Retinal pigment epithelial cell (primary cell): ENCODE measurements around the gene ABCD4.
"Not testable (repeated sequence)": the region's sequence is repeated elsewhere in the genome, so short reads cannot be mapped to it uniquely, and the experiment has no call there.

ENCODE experiments used
- DNase-seq: peaks from one replicate; pipeline ENCODE4 v3.0.0-alpha.2; 2010; ENCODE audit warnings: low read depth
- H3K4me3 ChIP-seq: 2 replicates; pipeline ENCODE4 v1.5.1; 2011; ENCODE audit warnings: mild to moderate bottlenecking, low read length, control low read depth, moderate library complexity
- TF ChIP-seq, protein P1 (sequence below): conservative IDR thresholded peaks from 2 replicates; pipeline ENCODE4 v1.5.1; 2011; ENCODE audit warnings: low read depth, low read length, control low read depth, inconsistent platforms

Gene ABCD4

DNA sequence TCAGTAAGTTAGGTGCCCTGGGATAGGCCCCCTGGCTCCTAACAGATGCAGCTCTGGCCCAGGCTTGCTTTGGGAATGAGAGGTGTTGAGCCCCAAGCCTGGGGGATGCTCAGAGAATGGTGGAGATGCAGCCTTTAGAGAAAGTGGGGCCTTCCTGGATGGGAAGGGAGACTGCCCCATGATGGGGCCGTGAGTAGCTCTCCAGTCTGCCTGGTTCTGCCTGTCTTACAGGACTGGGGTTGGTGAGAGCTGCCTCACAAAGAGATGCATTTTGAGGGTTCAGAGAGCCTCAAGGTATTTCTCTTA, 45.0 kb upstream of the ABCD4 start:
- no peak overlapping the region for H3K4me3 ChIP-seq
- DNase-seq = no peak
- TF ChIP-seq, protein P1, sequence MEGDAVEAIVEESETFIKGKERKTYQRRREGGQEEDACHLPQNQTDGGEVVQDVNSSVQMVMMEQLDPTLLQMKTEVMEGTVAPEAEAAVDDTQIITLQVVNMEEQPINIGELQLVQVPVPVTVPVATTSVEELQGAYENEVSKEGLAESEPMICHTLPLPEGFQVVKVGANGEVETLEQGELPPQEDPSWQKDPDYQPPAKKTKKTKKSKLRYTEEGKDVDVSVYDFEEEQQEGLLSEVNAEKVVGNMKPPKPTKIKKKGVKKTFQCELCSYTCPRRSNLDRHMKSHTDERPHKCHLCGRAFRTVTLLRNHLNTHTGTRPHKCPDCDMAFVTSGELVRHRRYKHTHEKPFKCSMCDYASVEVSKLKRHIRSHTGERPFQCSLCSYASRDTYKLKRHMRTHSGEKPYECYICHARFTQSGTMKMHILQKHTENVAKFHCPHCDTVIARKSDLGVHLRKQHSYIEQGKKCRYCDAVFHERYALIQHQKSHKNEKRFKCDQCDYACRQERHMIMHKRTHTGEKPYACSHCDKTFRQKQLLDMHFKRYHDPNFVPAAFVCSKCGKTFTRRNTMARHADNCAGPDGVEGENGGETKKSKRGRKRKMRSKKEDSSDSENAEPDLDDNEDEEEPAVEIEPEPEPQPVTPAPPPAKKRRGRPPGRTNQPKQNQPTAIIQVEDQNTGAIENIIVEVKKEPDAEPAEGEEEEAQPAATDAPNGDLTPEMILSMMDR = no peak

DNA sequence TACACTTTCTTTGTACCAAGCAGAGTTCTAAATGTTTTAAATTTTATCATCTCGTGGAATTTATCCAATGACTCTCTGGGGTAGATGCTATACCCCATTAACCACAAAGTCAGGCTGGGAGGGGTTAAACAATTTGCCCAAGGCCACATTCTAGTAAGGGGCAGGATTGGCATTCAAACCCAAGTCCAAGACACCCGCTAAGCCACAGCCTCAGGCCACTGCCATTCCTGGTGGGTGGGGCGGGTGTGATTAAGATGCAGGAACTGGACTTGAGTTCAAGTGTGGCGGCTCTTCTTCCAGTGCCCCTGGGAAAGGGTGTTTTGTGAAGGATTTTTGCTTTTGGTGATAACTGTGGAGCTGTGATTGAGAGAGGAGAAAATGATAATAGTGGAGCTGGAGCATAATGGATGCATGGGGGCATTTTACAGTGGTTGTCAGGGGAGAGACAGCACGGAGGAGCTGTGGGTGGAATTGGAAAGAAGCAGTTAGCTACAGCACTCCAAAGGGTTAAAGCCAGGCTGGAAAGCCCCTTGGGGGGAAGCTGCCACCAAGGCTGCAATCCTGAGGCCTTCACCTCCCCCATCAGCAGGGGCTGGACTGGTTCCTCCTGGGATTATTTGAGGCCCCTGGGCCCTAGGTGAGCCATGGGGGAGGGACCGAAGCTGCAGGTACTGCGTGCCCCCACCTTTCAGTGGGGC, 44.5 kb upstream of the ABCD4 start:
- H3K4me3 ChIP-seq = no peak overlapping the region
- TF ChIP-seq, protein P1 = no peak
- no peak for DNase-seq

DNA sequence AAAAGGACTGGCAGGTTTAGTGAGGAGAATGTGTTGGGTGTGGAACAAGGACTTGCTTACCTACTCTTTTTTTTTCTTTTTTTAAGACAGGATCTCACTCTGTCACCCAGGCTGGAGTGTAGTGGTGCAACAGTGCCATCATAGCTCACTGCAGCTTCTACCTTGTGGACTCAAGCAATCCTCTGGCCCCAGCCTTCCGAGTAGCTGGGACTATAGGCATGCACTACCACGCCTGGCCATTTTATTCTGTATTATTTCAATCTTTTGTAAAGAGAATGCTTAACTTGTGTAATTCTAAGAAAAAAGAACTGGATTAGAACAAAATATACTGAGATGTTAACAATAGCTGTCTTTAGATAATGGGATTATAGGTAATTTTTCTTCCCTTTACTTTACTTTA, 43.6 kb upstream of the ABCD4 start:
- no peak overlapping the region for H3K4me3 ChIP-seq
- TF ChIP-seq, protein P1 = no peak
- no peak for DNase-seq

DNA sequence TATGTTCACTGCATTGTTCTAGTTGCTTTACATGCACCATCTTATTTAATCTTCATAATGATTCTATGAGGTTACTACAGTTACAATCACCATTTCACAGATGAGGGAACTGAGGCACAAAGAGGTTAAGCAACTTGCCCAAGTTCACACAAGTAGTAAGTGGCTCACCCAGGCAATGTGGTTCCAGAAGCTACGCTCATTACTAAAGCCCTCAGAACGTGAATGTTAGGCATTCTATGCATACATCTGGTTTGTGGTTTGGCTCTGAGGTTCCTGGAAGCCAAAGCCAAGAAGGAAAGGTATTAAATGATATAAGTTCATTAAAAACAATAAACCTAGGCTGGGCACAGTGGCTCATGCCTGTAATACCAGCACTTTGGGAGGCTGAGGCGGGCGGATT, 31.2 kb upstream of the ABCD4 start:
- TF ChIP-seq, protein P1 = no peak
- peak; percentile 43 for DNase-seq
- H3K4me3 ChIP-seq = no peak overlapping the region

DNA sequence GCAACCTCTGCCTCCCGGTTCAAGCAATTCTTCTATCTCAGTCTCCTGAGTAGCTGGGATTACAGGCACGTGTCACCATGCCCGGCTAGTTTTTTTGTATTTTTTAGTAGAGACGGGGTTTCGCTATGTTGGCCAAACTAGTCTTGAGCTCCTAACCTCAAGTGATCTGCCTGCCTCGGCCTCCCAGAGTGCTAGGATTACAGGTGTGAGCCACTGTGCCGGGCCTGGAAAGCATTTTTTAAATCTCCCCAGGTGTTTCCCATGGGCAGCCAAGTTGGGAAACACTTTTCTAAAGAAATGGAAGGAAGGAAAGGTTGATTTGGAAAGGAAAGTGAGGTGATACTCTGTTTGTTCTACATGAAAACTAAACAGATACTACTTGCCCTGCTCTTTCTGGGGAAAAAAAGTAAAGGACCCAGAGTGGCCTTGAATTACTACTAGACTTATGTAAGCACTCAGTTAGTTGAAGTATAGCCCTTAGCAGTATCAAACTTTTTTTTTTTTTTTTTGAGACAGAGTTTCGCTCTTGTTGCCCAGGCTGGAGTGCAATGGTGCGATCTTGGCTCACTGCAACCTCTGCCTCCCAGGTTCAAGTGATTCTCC, 27.3 kb upstream of the ABCD4 start:
- H3K4me3 ChIP-seq, DNase-seq: not testable (repeated sequence)

DNA sequence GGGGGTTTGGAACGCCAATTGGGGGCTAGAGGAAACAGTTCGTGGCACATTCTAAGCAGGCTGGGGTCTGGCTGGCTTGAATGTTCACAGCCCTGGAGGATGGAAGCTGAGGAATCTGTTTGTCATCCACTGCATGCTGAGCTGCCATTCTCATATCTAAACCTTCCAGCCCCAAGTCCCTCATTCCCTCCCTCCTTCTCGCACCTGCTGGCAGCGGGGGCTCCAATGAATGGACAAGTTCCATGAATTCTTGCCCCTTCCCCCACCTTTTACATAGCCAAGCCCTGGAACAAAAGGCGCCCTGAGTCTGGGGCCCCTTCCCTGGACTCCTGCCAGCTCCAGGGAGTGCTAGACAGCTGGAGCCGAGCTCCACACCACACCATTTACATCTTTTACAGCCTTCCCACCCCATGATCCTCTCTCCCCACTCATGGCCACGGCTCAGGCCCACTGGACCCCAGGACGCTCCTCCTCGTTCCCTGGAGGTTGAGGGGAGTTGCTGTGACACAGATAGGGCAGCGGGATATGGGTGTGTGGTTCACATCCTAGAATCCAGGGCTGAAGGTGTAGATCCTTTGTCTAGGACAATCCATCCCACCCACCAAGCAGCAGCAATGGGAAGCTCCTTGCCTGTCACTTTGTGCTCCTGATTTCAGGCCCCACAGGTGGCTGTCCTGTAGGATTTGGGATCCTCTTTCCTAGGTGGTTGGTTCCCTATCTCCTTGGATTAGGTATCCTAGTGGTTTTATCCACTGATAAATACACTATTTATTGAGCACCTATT, 23.8 kb upstream of the ABCD4 start:
- TF ChIP-seq, protein P1 = no peak
- DNase-seq = peak; percentile 15

DNA sequence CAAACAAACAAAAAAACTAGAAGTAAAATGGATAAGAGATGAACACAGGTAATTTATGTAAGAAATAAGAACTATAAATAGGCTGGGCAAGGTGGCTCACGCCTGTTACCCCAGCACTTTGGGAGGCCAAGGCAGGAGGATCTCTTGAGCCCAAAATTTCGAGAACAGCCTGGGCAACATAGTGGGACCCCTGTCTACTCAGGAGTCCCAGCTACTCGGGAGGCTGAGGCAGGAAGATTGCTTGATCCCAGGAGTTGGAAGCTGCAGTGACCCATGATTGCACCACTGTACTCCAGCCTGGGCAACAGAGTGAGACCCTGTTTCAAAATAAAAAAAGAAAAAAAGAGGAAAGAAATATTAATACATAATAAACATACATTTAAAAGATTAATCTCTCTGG, 22.7 kb upstream of the ABCD4 start:
- H3K4me3 ChIP-seq = no peak overlapping the region
- TF ChIP-seq, protein P1 = no peak
- no peak for DNase-seq

More for the DNA sequence above, 23.8 kb upstream of the ABCD4 start:
- no peak overlapping the region for H3K4me3 ChIP-seq
